GM12878 (cell line): ENCODE measurements around the gene TUT1.

ENCODE experiments used
- CHD1 ChIP-seq: IDR thresholded peaks from 2 replicates; pipeline ENCODE4 v1.6.1; 2012; ENCODE audit warnings: low read depth, low read length, improper control_type of control experiment
- DPF2 ChIP-seq: fragments of 450-650 bp; IDR thresholded peaks from 2 replicates; pipeline ENCODE4 v1.6.1; 2017; ENCODE audit warnings: mild to moderate bottlenecking
- EZH2 ChIP-seq: IDR thresholded peaks from 2 replicates; pipeline ENCODE4 v1.6.1; 2012; ENCODE audit warnings: low read depth, mild to moderate bottlenecking, control low read depth, inconsistent platforms, low read length, borderline replicate concordance; ENCODE audit not compliant: control insufficient read depth
- MYC ChIP-seq: IDR thresholded peaks from 2 replicates; pipeline ENCODE4 v1.6.1; 2011; ENCODE audit warnings: mild to moderate bottlenecking, low read length, moderate library complexity, inconsistent platforms; ENCODE audit not compliant: insufficient read depth, insufficient replicate concordance, insufficient read length, severe bottlenecking
- POLR2A ChIP-seq: IDR thresholded peaks from 2 replicates; pipeline ENCODE4 v1.6.1; 2011; ENCODE audit warnings: low read depth, mild to moderate bottlenecking, low read length
- POLR2AphosphoS5 ChIP-seq: IDR thresholded peaks from 2 replicates; pipeline ENCODE4 v1.6.1; 2011; ENCODE audit warnings: mild to moderate bottlenecking, low read length, inconsistent platforms
- SIN3A ChIP-seq: IDR thresholded peaks from 2 replicates; pipeline ENCODE4 v1.6.1; 2012; ENCODE audit warnings: low read depth, low read length, improper control_type of control experiment
- TF ChIP-seq, protein P1 (sequence below), 3 experiments: IDR thresholded peaks in 2 of 3; conservative IDR thresholded peaks in 1 of 3; 2 replicates each; pipeline ENCODE4 v1.5.1; 2011; ENCODE audit warnings: low read depth in 3 of 3, low read length in 3 of 3, mild to moderate bottlenecking in 3 of 3, control low read depth in 2 of 3, moderate library complexity in 2 of 3, inconsistent platforms in 1 of 3, mixed read lengths in 1 of 3; ENCODE audit not compliant: control insufficient read depth in 2 of 3, insufficient read depth in 1 of 3; ENCODE audit errors: extremely low read depth in 1 of 3
- TF ChIP-seq, protein P2 (sequence below): IDR thresholded peaks from 2 replicates; pipeline ENCODE4 v1.6.1; 2011; ENCODE audit warnings: low read depth, mild to moderate bottlenecking, low read length, moderate library complexity, borderline replicate concordance; ENCODE audit errors: extremely low read depth

DNA sequence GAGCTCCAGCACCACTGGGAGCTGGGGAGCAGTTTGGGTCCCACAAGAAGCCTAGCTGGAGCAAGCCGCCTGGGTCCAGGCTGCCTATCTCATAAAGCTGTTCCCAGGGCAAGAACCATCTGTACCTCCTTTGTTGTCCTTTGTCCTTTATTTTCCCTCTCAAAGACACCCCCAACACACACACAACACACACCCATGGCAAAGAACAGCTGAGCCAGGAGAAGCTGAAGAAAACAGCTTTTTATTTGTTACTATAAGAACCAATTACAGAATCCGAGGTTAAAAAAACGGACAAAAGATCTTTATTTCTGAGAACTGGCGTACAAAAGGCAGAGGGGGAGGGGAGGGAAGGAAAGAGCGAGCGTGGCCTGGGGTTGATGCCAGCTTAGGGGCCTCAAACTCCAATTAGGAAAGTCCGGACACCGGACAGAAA, 1.7 kb upstream of the TUT1 start:
- TF ChIP-seq POLR2A (no peak), MYC (no peak), DPF2 (no peak), SIN3A (no peak), CHD1 (no peak), POLR2AphosphoS5 (no peak), EZH2 (no peak)
- TF ChIP-seq, protein P1, sequence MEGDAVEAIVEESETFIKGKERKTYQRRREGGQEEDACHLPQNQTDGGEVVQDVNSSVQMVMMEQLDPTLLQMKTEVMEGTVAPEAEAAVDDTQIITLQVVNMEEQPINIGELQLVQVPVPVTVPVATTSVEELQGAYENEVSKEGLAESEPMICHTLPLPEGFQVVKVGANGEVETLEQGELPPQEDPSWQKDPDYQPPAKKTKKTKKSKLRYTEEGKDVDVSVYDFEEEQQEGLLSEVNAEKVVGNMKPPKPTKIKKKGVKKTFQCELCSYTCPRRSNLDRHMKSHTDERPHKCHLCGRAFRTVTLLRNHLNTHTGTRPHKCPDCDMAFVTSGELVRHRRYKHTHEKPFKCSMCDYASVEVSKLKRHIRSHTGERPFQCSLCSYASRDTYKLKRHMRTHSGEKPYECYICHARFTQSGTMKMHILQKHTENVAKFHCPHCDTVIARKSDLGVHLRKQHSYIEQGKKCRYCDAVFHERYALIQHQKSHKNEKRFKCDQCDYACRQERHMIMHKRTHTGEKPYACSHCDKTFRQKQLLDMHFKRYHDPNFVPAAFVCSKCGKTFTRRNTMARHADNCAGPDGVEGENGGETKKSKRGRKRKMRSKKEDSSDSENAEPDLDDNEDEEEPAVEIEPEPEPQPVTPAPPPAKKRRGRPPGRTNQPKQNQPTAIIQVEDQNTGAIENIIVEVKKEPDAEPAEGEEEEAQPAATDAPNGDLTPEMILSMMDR (IDR thresholded peaks at IDR 0.05 in 2 of 3, conservative IDR thresholded peaks at IDR 0.05 in 1 of 3; ENCODE audit: control insufficient read depth in 2 of 3, extremely low read depth in 1 of 3, insufficient read depth in 1 of 3, low read depth in 3 of 3, low read length in 3 of 3) = no peak
- TF ChIP-seq, protein P2, sequence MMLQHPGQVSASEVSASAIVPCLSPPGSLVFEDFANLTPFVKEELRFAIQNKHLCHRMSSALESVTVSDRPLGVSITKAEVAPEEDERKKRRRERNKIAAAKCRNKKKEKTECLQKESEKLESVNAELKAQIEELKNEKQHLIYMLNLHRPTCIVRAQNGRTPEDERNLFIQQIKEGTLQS = no peak
